ENCODE results near the gene RMC1. TPM values are rescaled to one million over a fixed set of nuclear protein-coding genes. Genes with fewer than 3 reads are reported as not detected.

RMC1 gene
- total and polyA plus RNA-seq, 11 donors, result 12.2 to 27.8 (median 17.5) TPM

DNA sequence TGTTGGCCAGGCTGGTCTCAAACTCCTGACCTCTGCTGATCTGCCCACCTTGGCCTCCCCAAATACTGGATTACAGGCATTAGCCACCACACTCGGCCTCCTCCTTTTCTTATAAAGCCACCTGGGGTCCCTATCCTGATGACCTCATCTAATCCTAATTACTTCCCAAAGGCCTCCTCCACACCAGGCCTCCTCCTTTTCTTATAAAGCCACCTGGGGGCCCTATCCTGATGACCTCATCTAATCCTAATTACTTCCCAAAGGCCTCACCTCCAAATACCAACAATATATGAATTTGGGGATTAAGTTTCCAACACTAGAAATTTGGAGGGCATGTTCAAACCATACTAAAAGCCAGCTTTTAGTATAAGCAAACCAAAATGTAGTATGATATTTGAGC, 9.7 kb upstream of the RMC1 start:
- no peak overlapping the region for H3K4me3 ChIP-seq
- WGBS, 4 donors, result 65 to 95% (median 75%) methylated on average over 1 of the region's 1 CpG
- H3K9me3 ChIP-seq, result peaks cover 0 to 7% (median 0%) of the 10 kb centered on the region in 12 donors
- no peaks in the 10 kb centered on the region for H3K36me3 ChIP-seq
- H3K27ac ChIP-seq, result no peak overlapping the region
- intact Hi-C loops (cut with DNase I), result loop anchor here in 1 of 10 donors (10.0 kb wide), 1 partner anchor 211 kb away; no protein-coding TSS in a partner anchor
- H3K4me1 ChIP-seq, result peaks cover 0 to 13% (median 0%) of the 10 kb centered on the region in 12 donors
- no peak for ATAC-seq
- H3K27me3 ChIP-seq, result no peaks in the 10 kb centered on the region
- DNase-seq, result no peak
- no peak for TF ChIP-seq POLR2A (IDR thresholded peaks at IDR 0.05)
- TF ChIP-seq, protein P1, sequence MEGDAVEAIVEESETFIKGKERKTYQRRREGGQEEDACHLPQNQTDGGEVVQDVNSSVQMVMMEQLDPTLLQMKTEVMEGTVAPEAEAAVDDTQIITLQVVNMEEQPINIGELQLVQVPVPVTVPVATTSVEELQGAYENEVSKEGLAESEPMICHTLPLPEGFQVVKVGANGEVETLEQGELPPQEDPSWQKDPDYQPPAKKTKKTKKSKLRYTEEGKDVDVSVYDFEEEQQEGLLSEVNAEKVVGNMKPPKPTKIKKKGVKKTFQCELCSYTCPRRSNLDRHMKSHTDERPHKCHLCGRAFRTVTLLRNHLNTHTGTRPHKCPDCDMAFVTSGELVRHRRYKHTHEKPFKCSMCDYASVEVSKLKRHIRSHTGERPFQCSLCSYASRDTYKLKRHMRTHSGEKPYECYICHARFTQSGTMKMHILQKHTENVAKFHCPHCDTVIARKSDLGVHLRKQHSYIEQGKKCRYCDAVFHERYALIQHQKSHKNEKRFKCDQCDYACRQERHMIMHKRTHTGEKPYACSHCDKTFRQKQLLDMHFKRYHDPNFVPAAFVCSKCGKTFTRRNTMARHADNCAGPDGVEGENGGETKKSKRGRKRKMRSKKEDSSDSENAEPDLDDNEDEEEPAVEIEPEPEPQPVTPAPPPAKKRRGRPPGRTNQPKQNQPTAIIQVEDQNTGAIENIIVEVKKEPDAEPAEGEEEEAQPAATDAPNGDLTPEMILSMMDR (IDR thresholded peaks at IDR 0.05), result no peak

DNA sequence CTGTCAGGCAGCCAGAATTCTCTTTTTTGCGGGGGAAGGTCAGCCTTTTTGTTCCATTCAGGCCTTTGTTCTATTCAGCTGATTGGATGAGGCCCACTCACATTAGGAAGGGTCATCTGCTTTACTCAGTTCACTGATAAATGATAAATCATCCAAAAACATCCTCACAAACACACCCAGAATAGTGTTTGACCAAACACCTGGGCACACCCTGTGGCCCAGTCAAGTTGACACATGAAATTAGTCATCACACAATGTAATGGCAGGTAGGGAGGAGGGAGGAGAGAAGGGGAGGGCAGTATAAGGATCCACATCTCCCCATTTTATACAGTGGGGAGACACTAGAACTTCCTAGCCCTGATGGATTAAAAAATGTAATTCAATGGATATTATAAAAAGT, 8.3 kb upstream of the RMC1 start:
- Histone ChIP-seq H3K36me3 (no peaks in the 10 kb centered on the region), H3K4me3 (no peak overlapping the region), H3K27ac (no peak overlapping the region), H3K27me3 (no peaks in the 10 kb centered on the region), H3K9me3 (peaks cover 0 to 7% (median 0%) of the 10 kb centered on the region in 12 donors), H3K4me1 (peaks cover 0 to 22% (median 0%) of the 10 kb centered on the region in 12 donors)
- 72 to 90% (median 83%) methylated on average over 1 of the region's 1 CpG for whole genome bisulfite sequencing, 4 donors
- no peak for TF ChIP-seq POLR2A (IDR thresholded peaks at IDR 0.05)
- intact Hi-C loops (cut with DNase I), result loop anchor here in 1 of 10 donors (10.0 kb wide), 1 partner anchor 210 kb away; no protein-coding TSS in a partner anchor
- DNase-seq (no peak), ATAC-seq (no peak)

DNA sequence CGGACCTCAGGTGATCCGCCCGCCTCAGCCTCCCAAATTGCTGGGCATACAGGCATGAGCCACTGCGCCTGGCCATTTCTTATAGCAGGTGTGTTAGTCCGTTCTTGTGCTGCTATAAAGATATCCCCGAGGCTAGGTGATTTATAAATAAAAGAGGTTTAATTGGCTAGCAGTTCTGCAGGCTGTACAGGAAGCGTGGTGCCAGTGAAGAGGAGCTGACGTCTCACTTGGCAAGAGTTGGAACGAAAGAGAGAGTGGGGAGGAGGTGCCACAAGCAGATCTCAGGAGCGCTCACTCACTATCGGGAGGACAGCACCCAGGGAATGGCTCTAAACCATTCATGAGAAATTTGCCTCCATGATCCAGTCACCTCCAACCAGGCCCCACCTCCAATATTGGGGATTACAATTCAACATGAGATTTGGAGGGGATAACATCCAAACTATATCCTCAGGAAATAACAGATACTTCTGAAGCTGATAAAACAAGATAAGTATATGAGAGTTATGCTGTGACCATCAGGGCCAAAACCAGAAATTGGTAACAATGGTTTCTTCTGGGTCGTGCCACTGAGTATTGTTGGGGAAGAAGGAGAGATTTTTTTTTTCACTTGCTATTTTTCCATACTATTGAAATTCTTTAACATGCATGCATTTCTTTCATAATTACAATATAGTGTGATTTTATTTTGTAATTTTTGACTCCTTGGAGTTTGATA, 7.4 kb upstream of the RMC1 start:
- peak overlapping the region in 2 of 12 donors; percentile 42 for H3K27ac ChIP-seq
- DNase-seq, result peak in 4 of 5 donors; percentile 33 to 77 (median 47)
- intact Hi-C loops (cut with DNase I), result loop anchor here in 1 of 10 donors (10.0 kb wide), 1 partner anchor 209 kb away; no protein-coding TSS in a partner anchor

DNA sequence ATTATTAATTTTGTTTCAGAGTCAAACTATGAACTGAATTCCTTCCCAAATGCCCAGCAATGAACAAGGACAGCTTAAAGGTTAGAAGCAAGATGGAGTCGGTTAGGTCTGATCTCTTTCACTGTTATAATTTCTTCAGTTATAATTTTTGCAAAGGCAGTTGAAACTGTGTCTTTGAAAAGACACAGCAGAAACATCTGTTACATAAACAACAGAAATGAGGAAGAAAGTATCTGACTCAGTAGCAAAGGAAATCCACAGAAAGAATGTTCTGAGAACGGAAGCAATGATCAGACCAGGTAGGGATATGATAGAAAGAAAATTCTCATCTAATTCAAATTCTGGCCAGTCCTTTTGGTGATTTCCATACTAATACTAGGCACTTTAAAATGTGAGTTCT, 5.2 kb upstream of the RMC1 start:
- WGBS, 4 donors, result 87 to 95% (median 90%) methylated on average over 2 of the region's 2 CpGs
- ATAC-seq, result no peak
- no peak for DNase-seq
- Histone ChIP-seq H3K4me3 (no peak overlapping the region), H3K27ac (no peak overlapping the region), H3K36me3 (no peaks in the 10 kb centered on the region), H3K9me3 (no peaks in the 10 kb centered on the region), H3K27me3 (no peaks in the 10 kb centered on the region), H3K4me1 (peaks cover 0 to 30% (median 7%) of the 10 kb centered on the region in 12 donors)
- intact Hi-C loops (cut with DNase I), result loop anchor here in 1 of 10 donors (10.0 kb wide), 1 partner anchor 207 kb away; no protein-coding TSS in a partner anchor
- TF ChIP-seq, protein P1 (IDR thresholded peaks at IDR 0.05), result no peak
- TF ChIP-seq POLR2A (IDR thresholded peaks at IDR 0.05), result no peak

More for the DNA sequence above, 7.4 kb upstream of the RMC1 start:
- peaks cover 0 to under 1% (median 0%) of the 10 kb centered on the region in 12 donors for H3K9me3 ChIP-seq
- no peaks in the 10 kb centered on the region for H3K36me3 ChIP-seq
- H3K4me1 ChIP-seq, result peaks cover 0 to 22% (median 0%) of the 10 kb centered on the region in 12 donors
- ATAC-seq, result peak; percentile 68 to 95 (median 90)
- no peak for TF ChIP-seq POLR2A (IDR thresholded peaks at IDR 0.05)
- H3K27me3 ChIP-seq, result no peaks in the 10 kb centered on the region
- 46 to 56% (median 54%) methylated on average over 11 to 12 of the region's 12 CpGs for WGBS, 4 donors
- no peak overlapping the region for H3K4me3 ChIP-seq

DNA sequence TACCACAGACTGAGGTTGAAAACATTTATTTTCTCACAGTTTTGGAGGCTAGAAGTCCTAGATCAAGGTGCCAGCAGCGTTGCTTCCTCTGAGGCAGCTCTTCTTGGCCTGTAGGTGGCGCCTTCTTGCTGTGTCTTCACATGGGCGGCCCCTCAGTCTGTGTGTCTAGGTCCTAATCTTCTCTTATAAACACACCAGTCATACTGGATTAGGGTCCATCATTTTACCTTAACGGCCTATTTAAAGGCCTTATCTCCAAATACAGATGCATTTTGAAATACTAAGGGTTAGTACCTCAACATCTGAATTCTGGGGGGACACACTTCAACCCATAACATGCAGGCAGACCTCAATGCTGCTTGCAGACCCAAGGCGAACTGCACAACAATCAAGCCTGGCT, 4.4 kb upstream of the RMC1 start:
- Histone ChIP-seq H3K4me1 (peaks cover 0 to 30% (median 8%) of the 10 kb centered on the region in 12 donors), H3K27me3 (no peaks in the 10 kb centered on the region), H3K4me3 (no peak overlapping the region), H3K36me3 (no peaks in the 10 kb centered on the region), H3K27ac (no peak overlapping the region), H3K9me3 (no peaks in the 10 kb centered on the region)
- WGBS, 4 donors, result 22 to 40% (median 32%) methylated on average over 5 of the region's 5 CpGs
- no peak for ATAC-seq
- intact Hi-C loops (cut with DNase I), result loop anchor here in 1 of 10 donors (10.0 kb wide), 1 partner anchor 206 kb away; no protein-coding TSS in a partner anchor
- DNase-seq, result peak in 4 of 5 donors; percentile 55 to 76 (median 63)
- TF ChIP-seq POLR2A (IDR thresholded peaks at IDR 0.05), result no peak
- TF ChIP-seq, protein P1 (IDR thresholded peaks at IDR 0.05), result peak; percentile 51 to 85 (median 72)

Measured in heart left ventricle (tissue), 16 donors.